ENCODE measurements around the gene ABO. TPM values are rescaled to one million over a fixed set of nuclear protein-coding genes. Genes with fewer than 3 reads are reported as not detected.
"Not testable (repeated sequence)": the region's sequence is repeated elsewhere in the genome, so short reads cannot be mapped to it uniquely, and the experiment has no call there.

Gene ABO
- total RNA-seq, 1 donor from 2014 or later = under 0.01 TPM

DNA sequence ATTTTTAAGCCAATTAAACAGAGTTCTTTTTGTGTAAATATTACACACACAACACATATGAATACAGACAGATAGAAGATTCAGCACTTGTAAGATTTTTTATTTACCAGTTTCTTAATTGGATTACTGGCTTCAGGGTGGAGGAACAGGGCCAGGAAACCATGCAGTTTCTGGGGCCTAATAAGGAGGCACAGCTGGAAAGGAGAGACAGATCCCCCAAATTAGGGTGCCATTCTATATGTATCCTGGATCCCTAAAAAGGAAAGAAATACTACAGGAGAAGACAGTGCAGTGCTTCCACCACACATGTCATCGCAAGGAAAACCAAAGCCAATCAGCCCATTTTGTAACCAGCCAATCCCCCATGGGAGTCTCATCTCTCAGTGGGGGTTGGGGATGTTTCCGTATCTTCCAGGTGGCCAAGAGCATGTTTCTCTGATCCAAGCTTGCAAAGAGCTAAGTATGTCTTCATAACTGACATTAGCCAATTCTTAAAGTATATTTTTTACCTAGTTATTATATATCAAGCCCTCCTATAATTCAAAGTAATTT, 15.8 kb upstream of the ABO start:
- DNase-seq = no peak

DNA sequence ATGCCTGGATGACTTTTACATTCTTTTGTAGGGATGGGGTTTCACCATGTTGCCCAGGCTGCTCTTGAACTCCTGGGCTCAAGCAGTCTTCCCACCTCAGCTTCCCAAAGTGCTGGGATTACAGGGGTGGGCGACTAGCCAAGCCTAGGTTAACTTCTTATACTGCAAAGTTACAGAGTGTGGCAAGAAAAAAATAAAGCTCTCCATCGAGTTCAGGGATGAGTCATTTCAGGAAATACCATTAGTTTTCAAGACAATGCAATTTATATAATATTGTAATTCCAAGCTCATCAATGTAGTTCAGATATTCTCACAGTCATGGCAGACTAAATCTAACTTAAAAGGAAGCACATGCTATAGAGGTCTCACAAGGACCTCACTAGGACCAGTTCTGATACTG, 11.5 kb upstream of the ABO start:
- DNase-seq = no peak

DNA sequence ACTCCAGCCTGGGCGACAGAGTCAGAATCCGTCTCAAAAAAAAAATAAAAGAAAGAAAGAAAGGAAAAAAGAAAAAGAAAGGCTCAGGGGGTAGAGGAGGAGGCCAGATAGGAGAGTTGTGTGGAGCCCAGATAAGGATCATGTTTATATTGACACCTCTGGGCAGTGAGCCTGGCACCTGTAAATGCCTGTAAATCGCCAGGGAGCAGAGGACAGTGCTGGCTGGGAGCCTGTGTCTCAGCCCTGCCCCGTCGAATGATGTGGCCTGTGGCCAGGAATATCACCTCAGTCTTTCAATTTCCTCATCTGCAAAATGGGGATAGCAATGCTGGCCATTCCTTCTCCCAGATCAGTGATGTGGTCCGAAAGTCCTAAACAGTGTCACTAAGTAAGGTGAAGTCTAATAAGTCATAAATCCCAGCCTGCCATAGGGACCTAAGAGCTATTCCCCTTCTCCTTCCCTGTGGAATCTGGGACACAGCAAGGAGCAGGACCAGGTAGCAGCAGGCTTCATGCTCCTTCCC, 10.3 kb upstream of the ABO start:
- DNase-seq = no peak

DNA sequence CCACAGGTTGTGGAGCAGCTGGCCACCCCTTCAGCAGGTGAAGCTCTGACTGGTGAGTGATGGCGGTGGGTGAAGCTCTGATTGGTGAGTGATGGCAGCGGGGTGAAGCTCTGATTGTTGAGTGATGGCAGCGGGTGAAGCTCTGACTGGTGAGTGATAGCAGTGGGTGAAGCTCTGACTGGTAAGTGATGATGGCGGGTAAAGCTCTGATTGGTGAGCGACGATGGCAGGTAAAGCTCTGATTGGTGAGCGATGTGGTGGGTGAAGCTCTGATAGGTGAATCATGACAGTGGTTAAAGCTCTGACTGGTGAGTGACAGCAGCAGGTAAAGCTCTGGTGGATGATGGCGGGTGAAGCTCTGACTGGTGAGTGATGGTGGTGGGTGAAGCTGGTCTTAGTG, 9.4 kb upstream of the ABO start:
- DNase-seq = no peak

DNA sequence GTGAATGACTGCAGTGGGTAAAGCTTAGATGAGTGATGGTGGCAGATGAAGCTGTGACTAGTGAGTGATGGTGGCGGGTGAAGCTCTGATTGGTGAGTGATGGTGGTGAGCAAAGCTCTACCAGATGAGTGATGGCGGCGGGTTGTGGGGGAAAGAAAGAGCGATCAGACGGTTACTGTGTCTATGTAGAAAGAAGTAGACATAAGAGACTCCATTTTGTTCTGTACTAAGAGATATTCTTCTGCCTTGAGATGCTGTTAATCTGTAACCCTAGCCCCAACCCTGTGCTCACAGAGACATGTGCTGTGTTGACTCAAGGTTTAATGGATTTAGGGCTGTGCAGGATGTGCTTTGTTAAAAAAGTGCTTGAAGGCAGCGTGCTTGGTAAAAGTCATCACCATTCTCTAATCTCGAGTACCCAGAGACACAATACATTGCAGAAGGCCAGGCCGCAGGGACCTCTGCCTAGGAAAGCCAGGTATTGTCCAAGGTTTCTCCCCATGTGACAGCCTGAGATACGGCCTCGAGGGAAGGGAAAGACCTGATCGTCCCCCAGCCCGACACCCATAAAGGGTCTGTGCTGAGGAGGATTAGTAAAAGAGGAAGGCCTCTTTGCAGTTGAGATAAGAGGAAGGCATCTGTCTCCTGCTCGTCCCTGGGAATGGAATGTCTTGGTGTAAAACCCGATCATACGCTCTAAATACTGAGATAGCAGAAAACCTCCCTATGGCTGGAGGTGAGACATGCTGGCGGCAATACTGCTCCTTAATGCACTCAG, 8.4 kb upstream of the ABO start:
- not testable (repeated sequence) for DNase-seq

DNA sequence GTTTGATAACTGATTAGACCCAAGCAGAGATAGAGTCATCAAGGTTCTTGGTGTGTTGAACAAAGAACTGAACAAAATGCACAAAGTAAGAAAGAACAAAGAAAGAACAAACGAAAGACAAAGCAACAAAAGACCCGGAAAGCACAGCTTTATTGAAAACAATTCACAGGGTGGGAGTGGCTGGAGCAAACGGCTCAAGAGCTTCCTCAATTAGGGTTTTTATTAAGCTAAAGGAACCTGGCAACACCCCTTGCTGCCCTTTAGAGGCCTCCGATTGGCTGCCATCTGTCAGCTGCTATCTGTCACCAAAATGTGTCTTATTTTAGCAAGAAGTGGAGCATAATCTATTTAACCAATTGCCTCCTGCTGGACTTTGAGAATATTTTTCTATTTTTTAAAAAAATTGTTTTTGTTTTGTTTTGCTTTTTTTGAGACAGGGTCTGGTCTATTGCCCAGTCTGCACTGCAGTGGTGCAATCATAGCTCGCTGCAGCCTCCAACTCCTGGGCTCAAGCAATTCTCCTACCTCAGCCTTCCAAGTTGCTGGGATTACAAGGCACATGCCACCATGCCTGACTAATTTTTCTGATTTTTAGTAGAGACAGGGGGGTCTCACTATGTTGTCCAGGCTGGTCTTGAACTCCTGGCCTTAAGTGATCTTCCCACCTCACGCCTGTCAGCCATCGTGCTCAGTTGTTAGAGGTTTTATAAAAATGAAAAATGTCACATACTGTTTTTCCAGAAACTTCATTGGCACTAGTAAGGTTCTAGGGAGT, 7.7 kb upstream of the ABO start:
- no peak for DNase-seq

DNA sequence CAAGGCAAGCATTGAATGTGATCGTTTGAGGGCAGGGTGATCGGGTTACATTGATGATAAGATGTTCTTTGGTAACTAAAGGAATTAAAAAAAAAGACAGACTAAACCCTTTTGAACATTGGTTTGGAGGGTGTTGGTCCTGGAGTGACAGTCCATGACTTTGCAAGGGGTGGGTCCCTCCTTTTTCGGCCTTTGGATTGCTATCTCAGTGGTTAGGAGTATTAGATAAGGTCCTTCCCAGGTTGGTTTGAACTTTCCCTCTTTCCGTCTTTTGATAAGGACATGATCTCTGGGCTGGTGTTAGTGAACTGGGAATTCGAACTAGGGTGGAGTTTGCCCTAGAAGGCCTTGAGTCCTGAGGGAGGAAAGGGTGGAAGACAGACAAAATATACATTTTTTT, 5.4 kb upstream of the ABO start:
- DNase-seq = no peak

DNA sequence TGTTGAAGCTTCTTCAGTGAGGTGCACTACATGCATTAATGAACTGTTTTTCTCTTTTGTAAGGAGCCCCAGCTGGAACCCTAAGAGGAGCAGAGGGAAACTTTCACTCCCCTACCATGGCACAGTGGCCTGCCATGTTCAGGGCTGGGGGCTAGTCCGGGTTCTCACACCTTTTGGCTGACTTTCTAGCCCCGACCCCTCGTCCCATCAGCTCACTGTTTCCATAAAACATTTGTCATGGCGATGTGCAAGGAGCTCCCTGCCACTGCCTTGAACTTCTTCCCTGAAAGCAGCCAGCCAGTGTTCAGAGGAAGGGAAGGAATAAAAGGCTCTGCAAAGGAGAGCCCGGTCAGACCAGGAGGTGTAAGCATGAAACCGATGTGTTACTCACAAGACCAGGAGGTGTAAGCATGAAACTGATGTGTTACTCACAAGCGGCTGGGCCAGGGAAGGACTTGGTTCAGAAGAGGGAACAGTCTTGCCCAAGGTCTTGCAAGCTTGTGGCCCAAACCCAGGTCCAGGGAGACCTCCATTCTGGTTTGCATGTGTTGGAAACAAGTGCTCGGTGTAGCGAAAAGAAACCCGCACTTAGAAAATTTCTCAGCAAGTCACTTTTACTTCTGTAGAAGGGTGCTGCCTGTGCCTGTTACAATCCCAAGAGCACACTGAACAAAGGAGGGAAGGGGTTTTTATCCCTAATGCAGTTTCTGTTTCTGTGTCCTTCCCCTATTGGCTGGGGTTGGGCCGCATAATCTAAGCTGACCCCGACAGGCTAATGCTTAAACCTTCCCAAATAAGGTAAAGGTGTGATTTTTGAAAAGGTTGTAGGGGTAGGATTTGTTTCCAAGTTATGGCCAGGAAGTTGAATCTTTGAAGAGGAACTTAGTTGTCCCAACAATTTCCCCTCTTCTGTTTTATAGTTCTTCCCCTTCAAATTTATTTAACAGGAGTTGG, 3.4 kb upstream of the ABO start:
- no peak for DNase-seq

DNA sequence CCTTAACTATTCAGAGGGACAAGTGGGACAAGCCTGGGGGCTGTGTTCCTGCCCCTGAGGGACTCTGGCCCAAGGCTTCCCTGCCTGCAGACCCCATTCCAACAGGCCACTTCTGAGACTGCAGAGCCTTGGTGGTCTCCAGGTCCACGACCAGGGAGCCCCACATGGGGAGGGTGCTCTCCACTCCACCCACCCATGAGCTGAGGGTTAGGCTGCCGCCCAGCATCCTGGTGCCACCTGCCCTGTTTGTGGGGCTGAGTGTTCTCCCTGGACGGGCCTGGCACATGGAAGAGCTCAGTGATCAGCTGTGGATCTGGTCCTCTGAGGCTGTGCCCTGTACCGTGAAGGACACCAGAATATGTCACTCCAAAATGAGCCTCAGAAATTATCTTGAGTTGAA, 2.5 kb upstream of the ABO start:
- no peak for DNase-seq

DNA sequence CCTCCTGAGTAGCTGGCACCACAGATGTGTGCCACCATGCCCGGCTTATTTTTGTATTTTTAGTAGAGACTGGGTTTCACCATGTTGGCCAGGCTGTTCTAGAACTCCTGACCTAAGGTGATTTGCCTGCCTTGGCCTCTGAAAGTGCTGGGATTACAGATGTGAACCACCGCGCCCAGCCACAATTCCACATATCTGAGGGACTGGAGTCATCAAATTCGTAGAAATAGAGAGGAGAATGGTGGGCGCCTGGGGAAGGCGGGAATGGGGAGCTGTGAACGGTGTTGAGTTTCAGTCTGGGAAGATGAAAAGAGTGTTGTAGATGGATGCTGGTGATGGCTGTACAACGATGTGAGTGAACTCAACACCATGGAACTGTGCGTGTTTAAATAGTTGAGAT, 1.9 kb upstream of the ABO start:
- DNase-seq = no peak

DNA sequence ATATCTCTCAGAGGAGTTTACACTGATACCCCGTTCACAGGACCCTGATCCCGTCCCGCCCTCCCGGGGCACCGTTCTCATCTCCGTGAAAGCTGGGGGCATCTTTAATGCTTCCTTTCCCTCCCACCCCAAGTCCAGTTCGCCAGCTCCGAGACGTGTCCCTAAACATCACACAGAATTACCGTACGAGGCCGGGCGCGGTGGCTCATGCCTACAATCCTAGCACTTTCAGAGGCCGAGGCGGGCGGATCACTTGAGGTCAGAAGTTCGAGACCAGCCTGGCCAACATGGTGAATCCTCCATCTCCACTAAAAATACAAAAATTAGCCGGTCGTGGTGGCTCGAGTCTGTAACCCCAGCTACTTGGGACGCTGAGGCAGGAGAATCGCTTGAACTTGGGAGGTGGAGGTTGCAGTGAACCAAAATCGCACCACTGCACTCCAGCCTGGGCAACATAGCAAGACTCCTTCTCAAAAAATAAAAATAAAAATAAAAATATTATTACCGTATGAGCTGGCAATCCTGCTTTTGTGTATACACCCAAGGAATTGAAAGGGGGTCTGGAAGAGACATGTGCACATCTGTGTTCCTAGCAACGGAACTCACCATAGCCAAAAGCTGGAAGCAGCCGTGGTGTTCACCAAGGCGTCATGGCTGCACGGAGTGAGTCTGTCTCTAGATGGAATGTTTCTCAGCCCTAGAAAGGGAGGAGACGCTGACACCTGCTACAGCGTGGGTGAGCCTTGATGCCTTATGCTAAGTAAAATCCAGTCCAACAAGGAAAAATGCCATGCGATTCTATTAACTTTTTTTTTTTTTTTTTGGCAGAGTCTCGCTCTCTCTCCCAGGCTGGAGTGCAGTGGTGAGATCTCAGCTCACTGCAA, 1.2 kb upstream of the ABO start:
- DNase-seq = no peak

DNA sequence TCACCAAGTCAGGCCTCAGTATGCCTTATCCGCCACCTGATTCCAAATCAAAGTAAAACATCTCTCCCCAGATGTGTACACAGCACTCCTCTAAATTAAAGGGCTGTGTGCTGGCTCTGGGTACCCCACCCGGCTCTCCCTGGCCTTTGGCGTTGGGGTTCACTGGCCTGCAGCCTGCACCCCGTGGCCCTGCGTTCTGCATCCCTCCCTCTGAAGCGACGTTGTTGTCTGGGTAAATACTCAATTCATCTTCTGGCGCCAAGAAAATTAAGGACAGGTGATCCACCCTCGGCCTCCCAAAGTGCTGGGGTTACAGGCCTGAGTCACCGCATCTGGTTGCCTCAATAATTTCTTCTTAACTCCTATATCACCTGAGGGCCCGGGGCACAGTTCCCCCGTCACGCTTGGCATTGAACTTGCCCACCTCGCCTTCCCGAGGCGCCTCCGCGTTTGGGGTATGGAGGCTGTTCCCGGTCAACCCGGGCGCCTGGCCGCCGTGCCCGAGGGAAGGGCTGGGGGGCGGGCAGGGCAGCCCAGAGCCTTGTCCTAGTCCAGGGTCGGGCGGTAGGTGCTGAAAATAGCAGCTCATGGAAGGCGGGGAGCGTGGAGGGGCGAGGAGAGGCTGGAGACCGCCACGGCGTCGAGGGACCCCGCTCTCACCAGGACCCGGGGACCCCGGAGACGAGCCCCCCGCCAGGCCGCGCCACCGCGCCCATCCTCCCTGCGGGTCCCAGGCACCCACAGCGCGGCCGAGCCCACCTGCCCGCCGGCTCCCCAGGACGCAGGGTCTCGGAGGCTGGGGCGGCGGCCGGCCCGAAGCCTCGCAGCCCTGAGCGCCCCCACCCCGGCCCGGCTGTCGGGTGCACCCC, 531 bp downstream of the ABO start:
- no peak for DNase-seq

DNA sequence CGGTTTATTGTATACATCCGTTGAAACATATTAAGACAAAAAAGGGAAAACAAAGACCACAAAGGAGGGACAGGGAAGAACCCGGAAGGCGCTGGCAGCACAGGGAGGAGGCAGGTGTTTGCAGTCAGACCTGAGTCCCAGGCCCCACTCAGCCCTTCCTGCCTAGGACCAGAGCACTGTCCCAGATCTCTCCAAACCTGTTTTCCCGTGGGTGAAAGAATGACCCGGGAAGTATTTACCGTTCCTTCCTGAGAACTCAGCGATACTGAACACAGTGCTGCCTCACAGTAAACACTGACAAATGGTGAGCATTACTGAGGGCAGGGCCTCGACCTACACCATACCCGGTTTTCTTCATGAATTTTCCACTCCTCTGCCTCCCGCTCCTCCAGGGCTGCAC, 1.2 kb downstream of the ABO start:
- no peak for DNase-seq

DNA sequence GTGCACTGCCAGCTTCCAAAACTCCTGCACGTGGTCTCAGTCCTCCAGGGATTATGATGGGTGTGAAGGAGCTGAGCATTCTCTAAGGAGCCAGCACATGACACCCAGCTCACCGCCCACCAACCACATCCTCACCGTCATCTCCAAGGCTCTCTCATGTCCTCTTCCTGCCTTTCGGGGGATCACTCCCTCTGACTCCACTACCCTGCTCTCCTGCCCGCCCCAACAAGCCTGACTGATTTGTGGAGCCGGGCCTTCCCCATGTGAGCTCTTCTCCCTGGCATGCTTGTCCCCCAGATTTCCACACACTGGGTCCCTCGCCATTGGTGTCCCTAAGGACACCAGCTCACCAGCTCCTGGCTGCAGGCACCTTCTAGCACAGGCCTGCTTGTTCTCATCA, 1.9 kb downstream of the ABO start:
- DNase-seq = no peak

DNA sequence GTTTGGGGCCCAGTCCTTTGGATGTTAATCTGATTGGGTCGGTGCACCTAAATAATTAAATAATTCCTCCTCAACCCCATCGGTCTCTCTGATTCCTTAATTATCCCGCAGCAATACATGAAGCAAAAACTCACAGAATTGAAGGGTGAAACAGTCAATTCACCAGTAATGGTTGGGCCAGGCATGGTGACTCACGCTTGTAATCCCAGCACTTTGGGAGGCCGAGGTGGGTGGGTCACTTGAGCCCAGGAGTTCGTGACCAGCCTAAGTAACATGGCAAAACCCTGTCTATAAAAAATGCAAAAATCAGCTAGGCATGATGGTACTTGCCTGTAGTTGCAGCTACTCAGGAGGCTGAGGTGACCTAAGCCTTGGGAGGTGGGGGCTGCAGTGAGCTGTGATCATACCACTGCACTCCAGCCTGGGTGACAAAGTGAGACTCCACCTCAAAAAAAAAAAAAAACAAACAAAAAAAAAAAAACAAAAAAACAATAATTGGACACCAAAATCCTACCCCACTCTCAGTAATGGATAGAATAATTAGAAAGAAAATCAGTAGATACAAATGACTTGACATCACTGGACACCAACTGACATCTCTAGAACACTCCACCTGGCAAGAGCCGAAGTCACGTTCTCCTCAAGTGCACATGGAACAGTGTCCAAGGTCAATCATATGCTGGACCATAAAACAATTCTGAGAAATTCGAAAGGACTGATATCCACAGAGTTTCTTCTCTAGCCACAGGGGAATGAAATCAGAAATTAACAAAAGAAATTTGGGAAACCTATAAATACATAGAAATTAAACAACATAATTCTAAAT, 5.3 kb downstream of the ABO start:
- DNase-seq = no peak

DNA sequence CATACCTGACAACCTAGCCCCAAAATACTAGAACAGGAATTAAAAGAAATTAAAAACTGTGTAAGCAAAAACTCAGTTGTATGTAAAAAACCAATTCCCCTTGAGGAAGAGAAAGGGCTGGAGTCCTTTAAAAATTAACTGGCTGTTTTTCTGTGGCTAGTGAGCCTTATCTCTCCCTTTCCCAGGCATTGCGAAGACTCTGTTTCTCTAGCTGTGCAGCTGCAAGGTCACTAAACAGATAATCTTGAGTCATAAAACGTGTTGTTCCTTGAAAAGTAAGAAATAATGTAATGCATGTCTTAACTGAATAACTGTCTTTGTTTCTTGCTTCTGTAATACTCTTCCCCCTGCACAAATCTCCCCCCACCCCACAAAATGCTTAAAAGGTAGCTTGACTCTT, 5.9 kb downstream of the ABO start:
- not testable (repeated sequence) for DNase-seq

DNA sequence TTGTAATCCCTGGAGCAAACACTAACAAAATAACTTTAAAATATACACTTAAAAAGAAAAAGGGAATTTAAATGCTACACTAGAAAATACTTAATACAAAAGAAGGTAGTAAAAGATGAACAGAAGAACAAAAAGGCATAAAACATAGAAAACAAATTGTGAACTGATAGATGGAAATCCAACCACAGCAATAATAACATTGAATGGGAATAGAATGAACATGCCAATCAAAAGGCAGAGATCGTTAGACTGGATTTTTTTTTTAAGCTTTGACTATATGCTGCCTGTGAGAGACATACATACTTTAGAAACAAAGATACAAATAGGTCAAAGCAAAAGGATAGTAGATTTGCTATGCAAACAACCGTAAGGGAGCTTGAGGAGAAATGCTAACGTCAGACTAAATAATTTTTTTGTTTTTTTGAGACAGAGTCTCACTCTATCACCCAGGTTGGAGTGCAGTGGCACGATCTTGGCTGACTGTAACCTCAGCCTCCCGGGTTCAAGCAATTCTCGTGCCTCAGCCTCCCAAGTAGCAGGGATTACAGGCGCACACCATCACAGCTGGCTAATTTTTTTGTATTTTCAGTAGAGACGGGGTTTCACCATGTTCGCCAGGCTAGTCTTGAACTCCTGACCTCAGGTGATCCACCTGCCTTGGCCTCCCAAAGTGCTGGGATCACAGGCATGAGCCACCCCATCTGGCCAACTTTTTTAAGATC, 6.5 kb downstream of the ABO start:
- no peak for DNase-seq

DNA sequence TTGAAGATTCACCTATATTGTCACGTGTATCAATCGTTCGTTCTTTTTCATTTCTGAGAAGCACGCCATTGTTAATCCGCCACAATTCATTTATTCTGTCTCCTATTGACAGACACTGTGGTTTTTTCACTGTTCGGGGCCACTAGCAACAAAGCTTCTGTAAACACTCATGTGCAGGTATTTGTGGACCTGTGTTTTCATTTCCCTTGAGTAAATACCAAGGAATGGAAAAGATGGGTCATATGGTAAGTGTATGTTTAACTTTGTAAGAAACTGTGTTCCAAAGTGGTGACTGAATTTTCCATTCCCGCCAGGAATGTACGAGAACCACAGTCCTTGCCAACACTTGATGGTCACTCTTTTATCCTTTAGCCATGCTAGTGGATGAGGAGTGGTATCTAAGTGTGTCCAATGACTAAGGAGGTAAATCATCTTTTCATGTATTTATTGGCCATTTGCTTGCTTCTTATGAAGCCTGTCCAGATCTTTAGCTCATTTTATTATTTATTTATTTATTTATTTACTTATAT, 10.7 kb downstream of the ABO start:
- DNase-seq = no peak
